Vagina (tissue), 2 donors: ENCODE results near the gene HMCN1. TPM values are rescaled to one million over a fixed set of nuclear protein-coding genes. Genes with fewer than 3 reads are reported as not detected.

Source experiments
- DNase-seq, 2 donors: peaks; one replicate each; pipeline ENCODE4 v3.0.0-alpha.2; 2017; ENCODE audit errors: extremely low spot score in 2 of 2
- H3K27ac ChIP-seq: fragments of 200-600 bp; sonication (generic); one replicate; pipeline ENCODE4 v1.5.1; 2019
- H3K27me3 ChIP-seq: fragments of 200-600 bp; sonication (generic); one replicate; pipeline ENCODE4 v1.5.1; 2019
- H3K36me3 ChIP-seq, 2 donors: fragments of 200-600 bp; sonication (generic); one replicate each; pipeline ENCODE4 v1.5.1; 2017 to 2019
- H3K4me1 ChIP-seq: fragments of 200-600 bp; sonication (generic); one replicate; pipeline ENCODE4 v1.5.1; 2019
- H3K4me3 ChIP-seq, 2 donors: fragments of 200-600 bp; sonication (generic); 1 replicate in 1 of 2; 2 replicates in 1 of 2; pipeline ENCODE4 v1.5.1; 2016 to 2019
- H3K9me3 ChIP-seq: fragments of 200-600 bp; sonication (generic); one replicate; pipeline ENCODE4 v1.5.1; 2019
- CTCF ChIP-seq, 3 experiments: fragments of 450-650 bp in 2 of 3; fragments of 200-600 bp in 1 of 3; sonication (generic) in 1 of 3; IDR thresholded peaks; one replicate each; pipeline ENCODE4 v1.5.1; 2017 to 2019; ENCODE audit warnings: antibody characterized with exemption in 3 of 3, mild to moderate bottlenecking in 2 of 3, moderate library complexity in 2 of 3
- POLR2A ChIP-seq, 2 donors: fragments of 450-650 bp; IDR thresholded peaks; one replicate each; pipeline ENCODE4 v1.6.1; 2017; ENCODE audit warnings: antibody characterized with exemption in 2 of 2, mild to moderate bottlenecking in 2 of 2, moderate library complexity in 2 of 2
- POLR2AphosphoS5 ChIP-seq, 2 donors: sonication (generic); formaldehyde crosslinking; IDR thresholded peaks; one replicate each; pipeline ENCODE4 v1.9.0; 2017; ENCODE audit warnings: antibody characterized with exemption in 2 of 2, mild to moderate bottlenecking in 2 of 2, low read depth in 1 of 2; ENCODE audit not compliant: insufficient read depth in 1 of 2
- intact Hi-C: fragments of 100-400 bp; cut with DNase I; formaldehyde crosslinking; loops from one replicate; pipeline ENCODE4 v1.15.1; 2023
- total RNA-seq: library from RNA; depleted of rRNA; stranded (reverse); fragments of >200 nt; gene quantifications from one replicate; pipeline ENCODE4 v1.2.3, GENCODE V29; 2016

The HMCN1 gene
- total RNA-seq, result 10.6 TPM

- peak in 1 of 2 donors; percentile 89 for DNase-seq
- intact Hi-C loops, result no loop called here
- Histone ChIP-seq H3K36me3 (no peaks in the 10 kb centered on the region), H3K4me1 (no peaks in the 10 kb centered on the region), H3K9me3 (no peaks in the 10 kb centered on the region), H3K27me3 (no peaks in the 10 kb centered on the region), H3K27ac (peak within 1 kb of the TSS; percentile 76), H3K4me3 (peak within 1 kb of the TSS; percentile 44 to 49)
- TF ChIP-seq POLR2AphosphoS5 (IDR thresholded peaks at IDR 0.05; ENCODE audit: insufficient read depth in 1 of 2, low read depth in 1 of 2) (peak in 1 of 2 donors; percentile 69), POLR2A (IDR thresholded peaks at IDR 0.05) (peak in 1 of 2 donors; percentile 30), CTCF (IDR thresholded peaks at IDR 0.05) (no peak)
These were observed at the start of gene HMCN1 for GRCh38 chr1:185733818-185734735. TSS of gene HMCN1 (plus strand) at chr1:185734391. CDS start at chr1:185734780, 389 bp downstream.

- intact Hi-C loops, result no loop called here
- Histone ChIP-seq H3K27me3 (no peaks in the 10 kb centered on the region), H3K27ac (no peak overlapping the region), H3K9me3 (no peaks in the 10 kb centered on the region), H3K4me1 (no peaks in the 10 kb centered on the region), H3K4me3 (no peak overlapping the region), H3K36me3 (no peaks in the 10 kb centered on the region)
- no peak for TF ChIP-seq POLR2AphosphoS5 (IDR thresholded peaks at IDR 0.05; ENCODE audit: insufficient read depth in 1 of 2, low read depth in 1 of 2)
- no peak for DNase-seq
These were observed 47.1 kb upstream of the HMCN1 start for GRCh38 chr1:185686821-185687778.

GRCh38 chr1:185690527-185690926, 43.7 kb upstream of the HMCN1 start:
- no peak overlapping the region for H3K27ac ChIP-seq
- no peak for DNase-seq
- no peaks in the 10 kb centered on the region for H3K36me3 ChIP-seq
- no peaks in the 10 kb centered on the region for H3K9me3 ChIP-seq
- no peaks in the 10 kb centered on the region for H3K27me3 ChIP-seq
- H3K4me1 ChIP-seq, result no peaks in the 10 kb centered on the region
- H3K4me3 ChIP-seq, result no peak overlapping the region
- intact Hi-C loops, result no loop called here
- TF ChIP-seq CTCF (IDR thresholded peaks at IDR 0.05) (no peak), POLR2A (IDR thresholded peaks at IDR 0.05) (no peak), POLR2AphosphoS5 (IDR thresholded peaks at IDR 0.05; ENCODE audit: insufficient read depth in 1 of 2, low read depth in 1 of 2) (no peak)

- H3K4me3 ChIP-seq, result no peak overlapping the region
- DNase-seq, result no peak
These were observed 40.5 kb upstream of the HMCN1 start for GRCh38 chr1:185693654-185694053.

More at GRCh38 chr1:185693654-185694053, 40.5 kb upstream of the HMCN1 start:
- no peaks in the 10 kb centered on the region for H3K36me3 ChIP-seq
- intact Hi-C loops, result no loop called here
- H3K4me1 ChIP-seq, result no peaks in the 10 kb centered on the region
- no peak overlapping the region for H3K27ac ChIP-seq
- no peaks in the 10 kb centered on the region for H3K9me3 ChIP-seq
- no peaks in the 10 kb centered on the region for H3K27me3 ChIP-seq
- TF ChIP-seq CTCF (IDR thresholded peaks at IDR 0.05), result no peak
